Stimulated activated CD4-positive, alpha-beta T cell treated with anti-CD3 and anti-CD28 coated beads, Interleukin-1b, Interleukin-23, amount 100 ng/mL, for 1 hour (primary cell): Measurements from ENCODE around the gene PITPNB.

ENCODE experiments used
- DNase-seq, 2 donors: peaks; one replicate each; pipeline ENCODE4 v3.0.0-alpha.2; 2020; ENCODE audit warnings: low read depth in 2 of 2

Gene PITPNB

DNA sequence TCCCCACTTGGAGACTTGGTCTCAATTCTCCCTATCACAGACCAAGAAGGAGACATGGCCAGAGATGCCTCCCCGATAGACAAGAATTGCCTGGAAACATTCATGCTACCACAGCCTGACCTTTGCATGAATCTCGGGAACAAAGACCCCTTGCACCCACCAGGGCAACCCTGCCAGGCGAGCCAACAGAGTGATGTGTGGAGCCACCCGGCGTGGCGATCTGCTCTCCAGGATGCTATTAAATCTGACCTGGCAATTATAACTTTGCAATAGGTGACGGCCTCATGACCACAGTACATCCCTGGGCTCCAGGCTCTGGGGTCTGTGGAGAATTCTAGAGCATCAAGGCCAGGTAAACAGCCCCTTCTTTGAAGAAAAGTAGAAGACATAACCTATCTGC, 86.5 kb downstream of the PITPNB start:
- DNase-seq, result no peak

DNA sequence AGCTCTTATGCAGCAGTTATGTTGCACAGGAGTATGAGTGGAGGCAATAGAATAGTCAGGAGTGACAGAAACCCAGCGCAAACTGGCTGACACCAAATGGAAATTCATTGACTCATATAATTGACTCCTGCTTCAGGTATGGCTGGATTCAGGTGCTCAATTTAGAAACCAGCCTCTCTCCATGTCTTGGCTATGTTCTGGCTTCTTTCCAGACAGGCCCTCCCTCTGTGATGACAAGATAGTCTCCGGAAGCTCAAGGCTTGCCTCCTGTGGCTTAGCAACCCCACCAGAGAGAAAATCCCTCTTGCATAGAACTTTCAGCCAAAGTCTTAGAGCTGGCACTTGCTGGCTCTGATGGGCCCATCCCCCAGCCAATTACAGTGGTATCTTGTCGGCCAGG, 89.4 kb downstream of the PITPNB start:
- DNase-seq, result no peak

DNA sequence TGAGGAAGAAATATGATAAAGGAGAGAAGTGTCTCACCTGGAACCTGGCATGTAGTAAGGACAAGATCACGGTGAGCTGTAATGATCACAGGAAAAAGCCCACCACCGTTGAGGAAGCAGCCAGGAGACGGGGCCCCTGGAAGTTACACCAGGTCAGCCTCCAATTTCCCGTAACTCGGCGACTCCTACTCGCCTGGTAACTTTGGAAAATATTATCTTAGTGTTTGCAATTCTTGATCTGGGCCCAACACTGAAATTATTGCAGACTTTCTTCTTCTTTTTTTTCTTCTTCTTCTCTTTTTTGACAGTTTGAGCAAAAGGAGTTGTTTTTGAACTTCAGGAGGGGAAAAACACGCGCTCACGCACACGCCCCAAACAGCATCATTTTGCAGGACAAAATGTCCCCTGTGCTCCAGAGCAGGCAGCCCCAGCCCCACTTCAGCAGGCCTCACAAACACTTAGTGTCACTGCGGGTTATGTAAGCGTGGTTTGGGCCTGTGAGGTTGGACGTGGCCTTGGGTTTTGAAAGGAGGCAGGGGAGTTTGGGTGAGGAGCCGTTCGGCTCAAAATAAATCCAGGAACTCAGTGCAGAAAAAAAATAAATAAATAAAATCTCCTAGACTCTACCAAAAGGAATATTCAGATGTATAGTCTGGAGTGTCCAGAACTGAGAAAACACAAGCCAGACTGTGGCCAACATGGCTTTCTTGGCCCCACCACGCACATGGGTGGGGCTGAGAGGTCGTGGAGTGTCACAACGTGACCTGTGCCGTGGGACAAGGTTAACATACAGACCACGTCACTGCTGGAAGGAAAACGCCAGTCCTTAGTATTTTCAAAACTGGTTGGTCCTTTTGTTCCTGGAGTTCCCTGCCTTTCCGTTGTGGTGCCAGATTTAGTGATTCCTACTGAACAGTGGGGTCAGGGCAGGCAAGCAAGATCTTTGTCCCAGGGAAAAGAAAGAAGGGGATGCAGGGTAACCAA, 91.2 kb downstream of the PITPNB start:
- DNase-seq, result no peak

DNA sequence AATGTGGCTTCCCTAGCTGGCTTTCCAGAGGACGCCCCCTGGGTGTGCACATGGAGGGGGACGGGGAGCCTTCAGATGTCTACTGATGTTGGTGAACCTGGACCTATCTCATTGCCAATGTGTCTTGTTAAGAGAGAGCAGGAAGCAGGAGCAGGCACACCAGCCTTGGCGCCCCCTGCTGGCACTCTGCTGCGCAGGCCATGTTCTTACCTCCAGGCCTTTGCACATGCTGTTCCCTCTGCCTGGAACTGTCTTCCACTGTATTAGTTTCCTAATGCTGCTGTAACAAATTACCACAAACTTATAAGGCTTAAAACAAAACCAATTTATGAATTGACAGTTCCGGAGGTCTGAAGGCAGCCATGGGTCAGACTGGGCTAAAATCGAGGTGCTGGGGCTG, 93.9 kb downstream of the PITPNB start:
- no peak for DNase-seq

DNA sequence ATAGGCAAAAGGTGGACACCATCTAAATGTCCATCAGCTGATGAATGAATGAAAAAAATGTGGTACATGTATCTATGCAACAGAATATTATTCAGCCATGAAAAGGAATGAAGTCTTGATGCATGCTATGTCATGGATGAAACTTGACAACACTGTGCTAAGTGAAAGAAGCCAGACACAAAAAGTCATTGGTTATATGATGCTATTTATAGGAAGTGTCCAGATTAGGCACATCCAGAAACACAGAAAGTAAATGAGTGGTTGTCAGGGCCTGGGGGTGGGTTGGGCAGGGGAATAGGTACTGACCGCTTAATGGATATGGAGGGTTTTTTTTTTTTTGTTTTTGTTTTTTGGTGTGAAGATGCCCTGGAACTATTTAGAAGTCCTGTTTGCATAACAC, 95.8 kb downstream of the PITPNB start:
- DNase-seq, result no peak

DNA sequence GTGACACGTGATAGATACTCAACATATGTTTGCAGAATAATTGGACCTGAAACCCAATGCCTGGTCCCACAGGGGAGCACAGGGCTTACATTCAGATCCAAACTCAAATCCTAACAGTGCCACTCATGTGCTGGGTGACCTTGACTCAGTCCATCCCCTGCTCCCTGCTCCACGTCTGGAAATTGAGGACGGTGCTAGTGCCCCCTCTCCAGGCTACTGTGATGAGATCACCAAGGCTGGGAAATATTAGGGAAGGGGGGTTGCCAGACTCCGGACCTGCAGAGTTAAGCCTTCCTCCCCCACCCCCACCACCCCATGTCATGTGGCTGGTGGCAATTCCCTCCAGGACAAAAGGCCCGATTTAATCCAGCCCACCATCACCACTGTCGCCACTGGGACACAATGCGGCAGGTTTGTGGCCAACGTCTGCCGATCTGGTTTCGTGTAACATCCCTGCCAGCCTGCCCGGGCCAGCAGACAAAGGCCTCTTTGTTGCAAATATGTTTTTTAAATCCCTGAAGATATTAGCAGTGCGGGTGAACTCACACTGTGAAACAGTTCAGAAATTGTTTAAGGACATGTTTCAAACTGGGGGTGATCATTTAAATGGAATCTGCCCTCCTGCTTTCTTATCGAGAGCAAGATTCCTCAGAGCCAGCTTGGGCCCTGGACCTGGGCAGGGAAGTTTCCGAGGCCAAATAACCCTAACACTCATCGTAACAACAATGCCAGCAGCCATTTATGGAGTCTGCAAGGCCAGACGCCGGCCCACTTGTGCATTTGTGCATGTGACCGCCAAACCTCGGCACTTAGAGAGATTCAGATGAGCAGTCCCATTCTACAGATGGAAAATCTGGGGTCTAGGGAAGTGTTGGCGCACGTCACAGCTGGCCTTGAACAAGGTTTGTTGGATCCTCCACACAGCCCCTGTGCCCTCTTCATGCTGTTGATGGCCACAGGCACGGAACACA, 97.9 kb downstream of the PITPNB start:
- no peak for DNase-seq

DNA sequence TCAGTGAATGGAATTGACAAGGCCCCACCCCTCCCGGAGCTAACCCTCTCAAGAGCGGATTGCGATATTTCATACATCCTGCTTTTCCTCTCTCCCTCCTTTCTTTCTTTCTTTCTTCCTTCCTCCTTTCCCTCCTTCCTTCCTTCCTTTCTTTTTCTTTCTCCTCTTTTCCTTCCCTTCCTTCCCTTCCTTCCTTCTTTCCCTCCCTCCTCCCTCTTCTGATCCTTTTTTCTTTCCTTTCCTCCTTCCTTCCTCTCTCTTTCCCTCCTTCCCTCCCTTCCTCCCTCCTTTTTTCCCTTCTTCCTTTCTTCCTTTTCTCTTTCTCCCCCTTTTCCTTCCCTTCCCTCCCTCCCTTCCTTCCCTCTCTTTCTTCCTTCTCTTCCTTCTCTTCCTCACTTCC, 102.5 kb downstream of the PITPNB start:
- no peak for DNase-seq

DNA sequence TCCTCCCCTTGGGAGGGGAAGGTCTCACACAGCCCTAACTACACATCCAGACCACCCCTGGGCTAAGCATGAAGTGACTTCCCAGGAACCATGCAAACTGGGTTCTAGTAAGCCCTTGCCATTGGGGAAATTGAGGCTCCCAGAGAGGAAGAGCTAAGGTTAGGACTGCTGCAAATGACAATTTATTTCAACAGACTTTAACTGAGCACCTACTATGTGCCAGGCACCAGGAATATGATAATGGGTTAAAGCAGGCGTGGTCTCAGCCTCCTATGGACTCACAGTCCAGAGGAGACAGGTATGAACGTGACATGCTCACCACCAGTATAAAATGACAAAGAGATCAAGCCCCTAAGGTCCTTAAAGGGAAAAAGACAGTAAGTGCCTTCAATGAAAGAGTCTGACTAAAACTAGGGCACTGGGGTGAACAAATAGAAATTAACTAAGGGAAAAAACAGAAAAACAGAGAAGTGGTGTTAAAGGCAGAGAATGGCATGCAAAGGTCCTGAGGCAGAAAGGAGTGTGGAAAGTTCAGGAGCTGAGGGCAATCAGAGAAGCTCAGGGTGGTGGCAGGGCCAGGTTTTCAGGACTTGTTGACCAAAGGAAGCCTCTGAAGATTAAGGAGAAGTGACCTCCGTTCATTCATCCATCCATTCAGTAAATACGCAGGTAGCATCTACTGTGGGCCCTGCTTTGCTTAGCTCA, 103.1 kb downstream of the PITPNB start:
- no peak for DNase-seq

DNA sequence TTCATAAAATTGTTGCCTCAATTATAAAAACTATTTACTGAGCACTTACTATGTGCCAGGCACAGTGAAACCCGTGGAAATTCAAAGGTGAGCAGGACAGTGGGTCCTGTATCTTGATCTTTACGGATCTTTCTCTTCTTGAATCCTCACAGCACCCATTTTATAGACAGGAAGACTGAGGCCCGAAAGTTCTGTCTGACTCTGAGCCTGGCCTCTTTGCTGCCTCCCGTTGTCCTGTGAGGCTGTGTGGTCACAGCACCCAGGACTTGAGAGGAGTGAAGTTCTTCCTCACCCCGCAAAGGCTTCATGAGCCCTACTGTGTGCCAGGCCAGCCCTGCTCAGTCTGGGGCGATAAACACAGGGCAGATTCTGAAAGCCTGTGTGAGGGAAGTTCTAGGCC, 104.1 kb downstream of the PITPNB start:
- no peak for DNase-seq

DNA sequence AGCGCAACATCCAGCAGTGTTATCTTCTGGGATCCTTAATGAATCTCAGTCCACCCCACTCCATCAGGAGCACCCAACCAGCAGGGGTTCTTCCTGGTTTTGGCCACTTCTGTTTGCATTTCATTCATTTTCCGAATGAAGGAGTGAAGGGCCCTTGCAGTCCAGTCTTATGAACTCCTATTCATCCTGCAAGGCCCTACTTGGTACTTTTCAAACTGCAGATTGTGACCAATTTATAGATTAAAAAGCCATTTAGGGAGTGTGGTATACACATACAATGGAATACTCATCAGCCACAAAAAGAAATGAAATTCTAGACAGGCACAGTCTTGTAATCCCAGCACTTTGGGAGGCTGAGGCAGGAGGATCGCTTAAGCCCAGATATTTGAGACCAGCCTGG, 107.3 kb downstream of the PITPNB start:
- no peak for DNase-seq

DNA sequence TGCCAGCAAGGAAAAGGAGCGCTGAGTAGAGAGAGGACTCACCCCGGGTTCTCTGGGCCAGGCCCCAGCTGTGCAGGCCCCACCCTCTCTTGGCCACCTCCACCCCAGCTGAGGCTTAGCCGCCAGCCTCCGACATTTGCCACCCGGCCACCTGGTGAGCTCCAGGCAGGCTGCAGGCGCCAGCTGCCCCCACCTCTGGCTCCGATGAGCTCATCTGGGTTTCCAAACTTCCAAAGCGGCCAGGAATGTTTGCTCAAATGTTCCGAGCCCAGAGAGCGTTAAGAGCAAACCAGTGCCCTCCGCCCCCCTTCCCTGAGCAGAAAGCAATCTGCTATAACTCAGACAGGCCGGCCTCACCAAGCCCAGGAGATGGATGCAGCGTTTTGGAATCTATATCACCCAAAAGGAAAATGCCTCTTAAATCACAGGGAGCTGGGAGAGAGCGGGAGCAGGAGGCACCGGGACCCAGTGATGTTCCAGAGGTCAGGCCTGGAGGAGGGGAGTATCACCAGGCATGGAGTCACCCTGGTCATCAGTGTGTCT, 108.4 kb downstream of the PITPNB start:
- DNase-seq, result no peak

DNA sequence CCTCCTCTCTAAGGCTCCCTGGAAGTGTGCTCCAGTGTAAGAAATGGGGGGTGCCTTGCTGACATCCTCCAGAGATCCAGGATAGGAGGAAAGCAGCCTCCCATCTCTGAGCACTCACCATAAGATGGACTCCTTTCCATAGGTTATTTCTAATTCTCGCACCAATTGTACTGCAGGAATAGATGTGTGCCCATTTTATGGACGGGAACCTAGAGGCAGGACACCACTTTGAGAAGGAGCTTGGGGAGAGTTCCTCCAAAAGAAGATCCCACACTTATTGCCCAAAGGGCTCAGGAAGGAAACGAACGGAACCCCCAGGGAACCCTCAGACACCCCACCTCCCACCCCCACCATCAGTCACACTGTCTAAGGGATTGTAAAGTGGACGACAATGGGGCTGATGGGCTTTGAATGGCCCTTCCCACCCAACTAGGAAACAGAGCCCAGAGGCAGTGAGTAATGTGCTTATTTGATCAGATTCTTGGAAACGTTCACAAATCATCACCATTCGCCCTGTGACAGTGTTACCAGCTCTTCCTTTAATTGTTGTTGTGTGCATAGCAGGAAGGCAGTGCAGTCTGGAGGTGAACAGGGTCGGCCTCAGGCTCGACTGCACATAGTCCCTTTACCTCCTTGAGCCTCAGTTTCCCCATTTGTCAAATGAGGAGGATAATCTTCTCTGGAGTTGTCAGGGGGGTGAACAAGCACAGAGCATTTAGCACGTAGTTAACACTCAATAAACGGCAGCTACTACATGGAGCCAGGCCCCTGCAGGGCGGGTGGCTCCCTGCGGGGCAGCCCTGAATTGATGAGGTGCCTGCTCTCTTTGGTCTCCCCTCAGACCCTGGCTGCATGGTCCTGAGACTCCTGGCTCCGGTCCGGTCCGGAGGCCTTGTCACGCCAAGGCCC, 109.1 kb downstream of the PITPNB start:
- no peak for DNase-seq

DNA sequence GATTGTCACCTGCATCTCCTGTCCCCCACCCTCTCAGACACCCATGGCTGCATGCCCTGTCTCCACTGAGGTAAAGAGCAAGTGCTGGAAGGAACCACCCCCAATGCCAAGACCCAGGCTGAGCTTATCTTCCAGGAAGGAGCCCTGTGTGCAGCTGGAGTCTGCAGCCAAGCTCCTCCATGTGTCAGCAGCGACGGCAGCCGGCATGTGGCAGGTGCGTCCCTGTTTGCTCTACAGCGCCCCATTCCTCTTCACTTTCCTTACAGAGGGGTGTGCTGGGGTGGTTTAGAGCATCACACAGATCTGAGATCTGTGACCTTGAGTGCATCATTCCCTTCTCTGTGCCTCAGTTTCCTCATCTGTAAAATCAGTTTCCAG, 109.8 kb downstream of the PITPNB start:
- no peak for DNase-seq

DNA sequence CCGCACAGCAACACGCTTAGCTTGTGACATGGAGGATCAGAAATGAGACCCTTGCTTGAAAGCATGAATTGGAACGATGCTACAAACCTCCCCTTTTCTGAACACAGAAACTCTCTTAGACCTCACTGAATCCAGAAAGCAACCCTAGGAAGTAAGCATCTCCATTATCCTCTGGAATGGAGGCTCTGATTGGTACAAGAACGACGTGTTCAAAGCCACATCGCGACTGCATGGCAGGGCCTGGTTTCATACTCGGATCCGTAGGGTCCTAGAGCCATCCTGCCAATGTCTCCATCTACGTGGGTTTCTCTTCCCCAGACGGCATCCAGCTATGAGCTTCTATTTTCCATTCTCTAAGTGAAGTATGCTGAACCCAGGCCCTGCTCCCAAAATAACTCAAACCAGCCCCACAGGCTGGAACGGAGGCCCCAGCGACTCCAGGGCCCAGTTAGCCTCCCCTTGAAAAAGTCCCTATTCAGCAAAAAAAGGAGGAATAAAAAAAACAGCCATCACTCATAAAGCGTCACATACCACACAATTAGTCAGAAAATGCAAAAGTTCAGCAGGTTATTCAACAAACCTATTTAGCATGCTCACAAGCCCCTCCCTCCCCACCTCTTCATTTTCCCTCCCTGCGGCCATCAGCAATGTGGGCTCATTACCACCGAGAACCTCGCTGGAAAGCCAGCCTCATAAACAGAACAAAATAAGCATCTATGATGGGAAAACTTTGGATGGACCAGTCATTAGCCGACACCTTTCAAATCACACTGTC, 110.4 kb downstream of the PITPNB start:
- no peak for DNase-seq

DNA sequence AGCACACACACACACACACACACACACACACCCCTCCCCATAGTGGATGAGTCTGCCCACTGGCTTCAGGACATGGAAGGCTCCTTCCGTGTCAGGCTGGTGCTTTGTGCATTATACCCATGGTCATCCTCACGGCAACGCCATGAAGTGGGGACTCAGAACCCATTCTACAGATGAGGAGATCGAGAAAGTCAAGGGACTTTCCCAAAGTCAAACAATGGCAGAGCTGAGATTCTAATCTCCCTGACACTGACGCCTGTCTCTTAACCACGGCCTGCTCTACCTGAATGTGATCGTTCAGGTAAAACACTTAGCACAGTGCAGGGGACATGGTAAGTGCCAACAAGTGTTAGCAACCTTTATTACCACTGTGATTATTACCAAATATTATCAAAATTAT, 113.2 kb downstream of the PITPNB start:
- DNase-seq, result no peak

DNA sequence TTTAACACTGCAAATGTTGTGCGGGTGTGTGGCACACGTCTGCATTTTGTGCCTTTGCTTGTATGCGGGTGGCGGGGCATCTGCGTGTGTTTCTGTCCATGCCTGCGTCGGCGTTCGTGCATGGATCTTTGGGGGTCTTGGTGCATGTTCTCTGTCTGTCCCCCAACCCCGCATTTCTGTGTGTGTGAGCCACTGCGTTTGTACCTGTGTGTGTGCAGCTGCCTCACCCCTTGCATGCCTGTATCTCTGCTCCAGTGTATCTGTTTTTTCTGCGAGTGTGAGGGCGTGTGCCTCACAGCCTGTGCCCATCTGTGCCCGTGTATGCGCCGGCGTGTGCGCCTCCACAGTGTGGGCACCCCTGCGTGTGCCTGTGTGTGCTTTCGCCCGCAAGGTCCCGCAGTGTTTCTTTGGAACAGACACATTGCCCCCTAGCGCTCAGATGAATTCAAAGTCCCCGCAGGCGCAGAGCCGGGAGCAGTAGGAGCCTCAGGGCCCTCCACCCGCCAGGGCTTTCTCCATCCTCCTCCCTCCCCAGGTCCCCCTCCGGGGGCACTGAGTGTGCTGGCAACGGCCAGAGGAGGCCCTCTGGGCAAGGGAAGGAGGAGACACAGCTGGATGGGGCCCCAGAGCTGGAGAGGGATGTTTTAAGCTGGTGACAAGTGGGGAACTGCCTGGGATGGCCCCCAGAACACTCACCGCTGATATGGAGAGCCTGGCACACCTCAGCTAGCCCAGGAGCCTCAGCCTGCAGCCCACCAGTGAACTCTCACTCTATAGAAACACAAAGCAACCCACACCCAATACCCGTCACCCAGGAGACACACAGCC, 114.4 kb downstream of the PITPNB start:
- no peak for DNase-seq

DNA sequence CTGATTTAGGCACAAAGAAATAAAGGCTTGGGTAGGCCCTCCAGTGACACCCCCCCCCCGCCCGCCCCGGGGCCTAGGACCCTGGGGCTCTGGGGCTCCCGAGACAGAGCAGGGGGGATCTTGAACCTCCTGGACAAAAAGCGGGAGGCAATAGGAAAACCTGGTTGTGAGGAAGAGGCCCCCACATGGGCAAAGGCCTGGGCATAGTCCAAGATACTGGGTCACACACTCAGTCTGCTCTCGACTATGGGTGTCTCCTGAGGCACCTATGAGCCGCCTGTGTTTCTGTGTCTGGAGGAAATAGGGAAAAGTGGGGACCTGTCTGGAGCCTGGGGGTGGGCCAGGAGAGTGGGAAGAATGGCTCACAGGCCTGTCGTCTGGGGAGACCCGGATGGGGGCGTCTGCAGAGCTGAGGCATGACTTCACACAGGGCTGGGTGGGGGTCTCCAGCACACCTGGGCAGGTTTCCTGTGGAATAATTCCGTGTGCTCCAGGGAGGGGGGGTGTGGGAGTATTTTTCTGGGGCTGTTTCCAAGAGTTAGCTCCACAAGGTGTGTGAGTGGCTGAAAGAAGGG, 115.1 kb downstream of the PITPNB start:
- DNase-seq, result no peak

DNA sequence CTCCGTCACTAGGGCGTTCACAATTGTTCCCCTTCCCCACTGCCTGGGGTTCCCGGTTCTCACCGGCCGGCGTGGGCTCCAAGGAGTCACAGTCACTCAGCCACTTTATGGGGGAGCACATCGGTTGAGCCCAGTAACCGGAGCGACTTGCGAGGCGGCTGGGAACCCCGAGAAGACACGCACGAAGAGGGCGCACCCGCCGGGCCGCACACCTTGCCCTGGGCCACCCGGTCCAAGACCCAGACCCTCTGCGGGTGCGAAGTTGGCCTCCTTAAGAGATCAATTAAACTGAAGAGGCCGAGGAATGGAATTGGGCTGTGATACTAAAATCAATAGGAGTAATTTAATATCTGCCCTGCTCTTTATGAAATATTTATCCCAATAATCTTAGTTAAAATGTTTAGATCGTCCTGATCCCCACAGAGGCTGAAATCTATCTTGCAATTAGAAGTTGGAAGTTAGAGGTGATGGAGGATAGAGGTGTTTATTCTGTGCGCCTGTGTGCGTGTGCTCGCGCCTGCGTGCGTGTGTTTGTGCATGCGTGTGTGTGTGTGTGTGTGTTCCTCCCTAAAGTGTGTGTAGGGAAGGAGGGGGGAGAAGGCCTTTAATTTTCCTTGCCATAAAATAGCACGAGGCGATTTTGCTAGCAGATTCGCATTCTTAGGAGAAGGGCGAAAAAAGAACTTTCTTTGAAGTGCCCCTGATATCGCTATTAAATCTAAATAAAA, 116.5 kb downstream of the PITPNB start:
- DNase-seq, result no peak
